Stimulated activated CD8-positive, alpha-beta memory T cell treated with anti-CD3 and anti-CD28 coated beads, Interleukin-15, amount 100 ng/mL, for 48 hours (primary cell): ENCODE measurements around the gene CHTOP.
"Not testable (repeated sequence)": the region's sequence is repeated elsewhere in the genome, so short reads cannot be mapped to it uniquely, and the experiment has no call there.

Source experiments
- DNase-seq, 2 donors: peaks; one replicate each; pipeline ENCODE4 v3.0.0-alpha.2; 2020; ENCODE audit warnings: low read depth in 2 of 2

CHTOP gene

GRCh38 chr1:153633754-153634665 lies at the start of gene CHTOP:
Gene CHTOP, plus strand, starts transcription at chr1:153634066. Its CDS starts 2,523 bp downstream, at chr1:153636589.
- DNase-seq = peak; percentile 91 to 95

GRCh38 chr1:153585006-153585405 lies 48.9 kb upstream of the CHTOP start:
- DNase-seq = no peak

- DNase-seq = no peak
Observed at GRCh38 chr1:153586347-153586746, 47.5 kb upstream of the CHTOP start.

GRCh38 chr1:153587314-153587713 lies 46.6 kb upstream of the CHTOP start:
- DNase-seq = no peak

- DNase-seq = not testable (repeated sequence)
Observed at GRCh38 chr1:153588033-153588432, 45.8 kb upstream of the CHTOP start.

- DNase-seq = no peak
Observed at GRCh38 chr1:153588482-153588881, 45.4 kb upstream of the CHTOP start.

- no peak for DNase-seq
Observed at GRCh38 chr1:153592748-153593147, 41.1 kb upstream of the CHTOP start.

GRCh38 chr1:153597206-153597605 lies 36.7 kb upstream of the CHTOP start:
- no peak for DNase-seq

- peak in 1 of 2 donors; percentile 3 for DNase-seq
Observed at GRCh38 chr1:153598309-153599172, 35.3 kb upstream of the CHTOP start.

- DNase-seq = no peak
Observed at GRCh38 chr1:153599847-153600246, 34.0 kb upstream of the CHTOP start.

GRCh38 chr1:153602749-153603148 lies 31.1 kb upstream of the CHTOP start:
- no peak for DNase-seq

- DNase-seq = no peak
Observed at GRCh38 chr1:153606194-153606593, 27.7 kb upstream of the CHTOP start.

GRCh38 chr1:153607381-153607780 lies 26.5 kb upstream of the CHTOP start:
- DNase-seq = no peak

- DNase-seq = no peak
Observed at GRCh38 chr1:153608089-153608682, 25.7 kb upstream of the CHTOP start.

- no peak for DNase-seq
Observed at GRCh38 chr1:153608742-153609584, 24.9 kb upstream of the CHTOP start.

GRCh38 chr1:153609585-153609907 lies 24.3 kb upstream of the CHTOP start:
- no peak for DNase-seq

GRCh38 chr1:153610334-153610733 lies 23.5 kb upstream of the CHTOP start:
- DNase-seq = no peak

GRCh38 chr1:153610811-153611301 lies 23.0 kb upstream of the CHTOP start:
- DNase-seq = no peak

- no peak for DNase-seq
Observed at GRCh38 chr1:153611356-153611755, 22.5 kb upstream of the CHTOP start.

GRCh38 chr1:153612111-153612754 lies 21.6 kb upstream of the CHTOP start:
- no peak for DNase-seq
